HFFc6 (cell line): Measurements from ENCODE around the gene KCTD13. TPM values are rescaled to one million over a fixed set of nuclear protein-coding genes. Genes with fewer than 3 reads are reported as not detected.

Experiments used
- DNase-seq: peaks from one replicate; pipeline ENCODE4 v3.0.0-alpha.2; 2018
- H3K27ac Mint-ChIP-seq: 2 replicates; pipeline ENCODE4 v1.8.0; 2020; ENCODE audit warnings: mild to moderate bottlenecking, mixed read lengths
- H3K27me3 Mint-ChIP-seq: 2 replicates; pipeline ENCODE4 v1.8.0; 2021; ENCODE audit warnings: mild to moderate bottlenecking, moderate library complexity, mixed read lengths; ENCODE audit not compliant: insufficient read depth
- H3K36me3 Mint-ChIP-seq: 2 replicates; pipeline ENCODE4 v1.8.0; 2021; ENCODE audit warnings: low read depth, mixed read lengths
- H3K4me1 Mint-ChIP-seq: 2 replicates; pipeline ENCODE4 v1.8.0; 2020; ENCODE audit warnings: low read depth, mixed read lengths
- H3K4me3 Mint-ChIP-seq: 2 replicates; pipeline ENCODE4 v1.8.0; 2020; ENCODE audit warnings: mild to moderate bottlenecking, moderate library complexity, mixed read lengths
- H3K9me3 Mint-ChIP-seq: 2 replicates; pipeline ENCODE4 v1.8.0; 2020; ENCODE audit warnings: mild to moderate bottlenecking, mixed read lengths
- CTCF ChIP-seq: fragments of 200-600 bp; sonication (generic); IDR thresholded peaks from 2 replicates; pipeline ENCODE4 v1.5.0; 2021; ENCODE audit warnings: antibody characterized with exemption, mild to moderate bottlenecking
- total RNA-seq, 6 experiments: library from RNA; stranded (reverse); fragmentation: NEBNext Ultra II Directional; extraction: Animal tissue kit (Norgen Biotek cat#: 25700); gene quantifications; 2 replicates in 1 of 6; 3 replicates in 5 of 6; pipeline ENCODE4 v1.2.3, GENCODE V29; 2021

Gene KCTD13
- total RNA-seq, 6 experiments from 2014 or later, result 13.9 to 17.0 (median 16.1) TPM

GRCh38 chr16:29898135-29898803, 27.8 kb downstream of the KCTD13 start:
- Mint-ChIP-seq H3K9me3 (no peaks in the 10 kb centered on the region), H3K27me3 (peaks cover 27% of the 10 kb centered on the region), H3K4me1 (peaks cover 6% of the 10 kb centered on the region), H3K27ac (no peak overlapping the region), H3K4me3 (peak overlapping the region; percentile 61; the same call in 1 of the 2 replicates), H3K36me3 (no peaks in the 10 kb centered on the region)
- no peak for TF ChIP-seq CTCF
- DNase-seq, result no peak

GRCh38 chr16:29897333-29897732, 28.7 kb downstream of the KCTD13 start:
- no peak overlapping the region for H3K4me3 Mint-ChIP-seq
- H3K9me3 Mint-ChIP-seq, result no peaks in the 10 kb centered on the region
- TF ChIP-seq CTCF, result no peak
- no peaks in the 10 kb centered on the region for H3K36me3 Mint-ChIP-seq
- peaks cover 27% of the 10 kb centered on the region for H3K27me3 Mint-ChIP-seq
- H3K27ac Mint-ChIP-seq, result no peak overlapping the region
- DNase-seq, result no peak
- H3K4me1 Mint-ChIP-seq, result peaks cover 6% of the 10 kb centered on the region

GRCh38 chr16:29896841-29897240, 29.2 kb downstream of the KCTD13 start:
- TF ChIP-seq CTCF, result no peak
- H3K27ac Mint-ChIP-seq, result no peak overlapping the region
- DNase-seq, result no peak
- H3K27me3 Mint-ChIP-seq, result peaks cover 27% of the 10 kb centered on the region
- H3K4me3 Mint-ChIP-seq, result no peak overlapping the region
- H3K36me3 Mint-ChIP-seq, result no peaks in the 10 kb centered on the region
- no peaks in the 10 kb centered on the region for H3K9me3 Mint-ChIP-seq
- H3K4me1 Mint-ChIP-seq, result peaks cover 2% of the 10 kb centered on the region

- no peak overlapping the region for H3K4me3 Mint-ChIP-seq
- no peak overlapping the region for H3K27ac Mint-ChIP-seq
- no peaks in the 10 kb centered on the region for H3K36me3 Mint-ChIP-seq
- no peaks in the 10 kb centered on the region for H3K4me1 Mint-ChIP-seq
- TF ChIP-seq CTCF, result no peak
- no peak for DNase-seq
- no peaks in the 10 kb centered on the region for H3K9me3 Mint-ChIP-seq
- H3K27me3 Mint-ChIP-seq, result peaks cover 23% of the 10 kb centered on the region
These were observed 31.7 kb downstream of the KCTD13 start for GRCh38 chr16:29894352-29894751.

GRCh38 chr16:29893553-29893952, 32.5 kb downstream of the KCTD13 start:
- Mint-ChIP-seq H3K4me3 (no peak overlapping the region), H3K36me3 (no peaks in the 10 kb centered on the region), H3K9me3 (no peaks in the 10 kb centered on the region), H3K4me1 (no peaks in the 10 kb centered on the region), H3K27me3 (peaks cover 19% of the 10 kb centered on the region), H3K27ac (no peak overlapping the region)
- no peak for TF ChIP-seq CTCF
- no peak for DNase-seq
